ENCODE measurements around the gene AXIN1.

GRCh38 chr16:284204-285120 is 68.1 kb downstream of the AXIN1 start:
- TF ChIP-seq CTCF (IDR thresholded peaks at IDR 0.05) (no peak), POLR2A (IDR thresholded peaks at IDR 0.05) (no peak)

All from breast epithelium (tissue), 3 donors.